HepG2 (cell line): ENCODE measurements around the gene CACNA1D. TPM values are rescaled to one million over a fixed set of nuclear protein-coding genes. Genes with fewer than 3 reads are reported as not detected.

Source experiments
- ATAC-seq: fragments of 200-7000 bp; cut with Tn5 transposase; 3 replicates; pipeline ENCODE4 v1.9.1; 2020; ENCODE audit warnings: mild to moderate bottlenecking, moderate library complexity
- BruUV-seq: library from RNA; stranded (reverse); fragments of 400-500 nt; replicated peaks from 2 replicates; lab custom pipeline; 2021; lab: Mats Ljungman, UMichigan
- CTCF ChIA-PET: fragments of 300-600 bp; formaldehyde crosslinking; extraction: SDS; loops from one replicate; lab custom pipeline; 2021; ENCODE audit warnings: low total read pairs, inconsistent platforms, low intra/inter-chr PET ratio; lab: Yijun Ruan, JAX
- POLR2A ChIA-PET: fragments of 350-600 bp; sonication (Branson Sonifier 250); formaldehyde crosslinking; loops from one replicate; lab custom pipeline; 2020; ENCODE audit warnings: antibody characterized with exemption, inconsistent platforms; lab: Yijun Ruan, JAX
- DNase-seq: peaks from one replicate; pipeline ENCODE4 v3.0.0-alpha.2; 2015; ENCODE audit warnings: low spot score
- FAIRE-seq: peaks from 3 replicates; lab custom pipeline; 2011; peaks lifted over from hg19 to GRCh38; lab: Jason Lieb, UNC
- H2AFZ ChIP-seq: one replicate; pipeline ENCODE4 v1.6.1; 2011; ENCODE audit warnings: low read length, inconsistent platforms
- H3K27ac ChIP-seq: fragments of 300-600 bp; 3 replicates; pipeline ENCODE4 v1.8.0; 2011; ENCODE audit warnings: mixed run types, mild to moderate bottlenecking, mixed read lengths, low read length, inconsistent platforms; ENCODE audit not compliant: insufficient read depth; ENCODE audit errors: extremely low read length
- H3K27me3 ChIP-seq, 2 experiments: fragments of 200-600 bp in 1 of 2; 2 replicates in 1 of 2; 3 replicates in 1 of 2; pipeline versions ENCODE4 v1.6.0 to v1.8.0; 2011; ENCODE audit warnings: low read length in 2 of 2, mild to moderate bottlenecking in 2 of 2, moderate library complexity in 2 of 2, inconsistent platforms in 1 of 2; ENCODE audit not compliant: insufficient read depth in 2 of 2, control insufficient read depth in 1 of 2
- H3K36me3 ChIP-seq, 2 experiments: fragments of 200-600 bp in 1 of 2; replicated peaks in 1 of 2; 2 replicates in 1 of 2; 3 replicates in 1 of 2; pipeline versions ENCODE4 v1.5.1 to v1.8.0; 2011; ENCODE audit warnings: low read length in 2 of 2, inconsistent platforms in 1 of 2; ENCODE audit not compliant: insufficient read depth in 2 of 2, control insufficient read depth in 1 of 2
- H3K4me1 ChIP-seq: 2 replicates; pipeline ENCODE4 v1.5.1; 2012; ENCODE audit warnings: low read length, inconsistent platforms; ENCODE audit not compliant: insufficient read depth
- H3K4me2 ChIP-seq: 2 replicates; pipeline ENCODE4 v1.6.0; 2011; ENCODE audit warnings: low read depth, low read length, inconsistent platforms
- H3K4me3 ChIP-seq, 3 experiments: fragments of 200-600 bp in 1 of 3; sonication (generic), shearing (Covaris generic) in 1 of 3; replicated peaks in 1 of 3; 2 replicates each; pipeline ENCODE4 v1.5.1; 2011 to 2016; ENCODE audit warnings: low read length in 3 of 3, inconsistent platforms in 2 of 3, low read depth in 2 of 3, mild to moderate bottlenecking in 2 of 3, control low read depth in 1 of 3, mixed read lengths in 1 of 3; ENCODE audit not compliant: insufficient read depth in 1 of 3
- H3K79me2 ChIP-seq: one replicate; pipeline ENCODE4 v1.6.1; 2011; ENCODE audit warnings: low read length, inconsistent platforms; ENCODE audit not compliant: insufficient read depth
- H3K9ac ChIP-seq: 2 replicates; pipeline ENCODE4 v1.6.0; 2011; ENCODE audit warnings: mild to moderate bottlenecking, low read depth, low read length, inconsistent platforms; ENCODE audit not compliant: insufficient read depth
- H3K9me3 ChIP-seq: 2 replicates; pipeline ENCODE4 v1.5.1; 2012; ENCODE audit warnings: mild to moderate bottlenecking, low read length
- H4K20me1 ChIP-seq: 2 replicates; pipeline ENCODE4 v1.6.0; 2011; ENCODE audit warnings: inconsistent platforms, mild to moderate bottlenecking, low read length, moderate library complexity; ENCODE audit not compliant: insufficient read depth
- ATF1 ChIP-seq: IDR thresholded peaks from 2 replicates; pipeline ENCODE4 v1.6.1; 2016; ENCODE audit warnings: mild to moderate bottlenecking, control low read depth
- ATF4 ChIP-seq, 2 experiments: fragments of 450-650 bp in 1 of 2; sonication (generic) in 1 of 2; formaldehyde crosslinking; IDR thresholded peaks; 2 replicates each; pipeline versions ENCODE4 v1.5.0 to v1.8.0; 2020 to 2022; ENCODE audit warnings: mild to moderate bottlenecking in 1 of 2, missing genetic modification reagents in 1 of 2
- CERS6 ChIP-seq: sonication (generic); formaldehyde crosslinking; IDR thresholded peaks from 2 replicates; pipeline ENCODE4 v1.5.0; 2020; ENCODE audit warnings: missing genetic modification reagents
- FOXA3 ChIP-seq: IDR thresholded peaks from 2 replicates; pipeline ENCODE4 v1.6.1; 2016; ENCODE audit warnings: missing genetic modification reagents, missing compliant biosample characterization
- GATA4 ChIP-seq: sonication (generic); IDR thresholded peaks from 2 replicates; pipeline ENCODE4 v1.6.1; 2016; ENCODE audit warnings: antibody characterized with exemption, low read depth, borderline replicate concordance
- HCFC1 ChIP-seq: fragments of 150-350 bp; IDR thresholded peaks from 2 replicates; pipeline ENCODE4 v1.6.1; 2014; ENCODE audit warnings: low read depth, low read length
- HIC2 ChIP-seq: sonication (generic); formaldehyde crosslinking; IDR thresholded peaks from 2 replicates; pipeline ENCODE4 v1.9.0; 2022; ENCODE audit warnings: low read depth, missing genetic modification reagents
- MED1 ChIP-seq: sonication (generic); formaldehyde crosslinking; IDR thresholded peaks from 2 replicates; pipeline ENCODE4 v1.4.0; 2020; ENCODE audit warnings: missing genetic modification reagents
- THAP9 ChIP-seq: sonication (generic); formaldehyde crosslinking; IDR thresholded peaks from 2 replicates; pipeline ENCODE4; 2020; ENCODE audit warnings: missing genetic modification reagents, mild to moderate bottlenecking, borderline replicate concordance
- U2AF1 ChIP-seq: fragments of 200-400 bp; formaldehyde crosslinking; optimal IDR thresholded peaks from 2 replicates; pipeline ENCODE3; 2017; ENCODE audit warnings: mild to moderate bottlenecking, low read depth, low read length
- ZBTB21 ChIP-seq: sonication (generic); formaldehyde crosslinking; IDR thresholded peaks from 2 replicates; pipeline ENCODE4 v1.4.0; 2020; ENCODE audit warnings: missing genetic modification reagents
- ZMYM2 ChIP-seq: sonication (generic); formaldehyde crosslinking; IDR thresholded peaks from 2 replicates; pipeline ENCODE4 v1.8.0; 2022; ENCODE audit warnings: mild to moderate bottlenecking, missing genetic modification reagents
- ZNF670 ChIP-seq: sonication (generic); formaldehyde crosslinking; IDR thresholded peaks from 2 replicates; pipeline ENCODE4 v1.8.0; 2022; ENCODE audit warnings: mild to moderate bottlenecking, missing genetic modification reagents, borderline replicate concordance
- ZNF782 ChIP-seq: sonication (generic); formaldehyde crosslinking; IDR thresholded peaks from 2 replicates; pipeline ENCODE4 v1.4.0; 2020; ENCODE audit warnings: missing genetic modification reagents, mild to moderate bottlenecking, borderline replicate concordance
- WGBS: methylation state at CpG from one replicate; pipeline ENCODE4 v1.1.6; 2017; ENCODE audit warnings: low lambda C conversion rate; 5-methylcytosine and 5-hydroxymethylcytosine counted together
- in situ Hi-C: cut with HindIII; loops from 2 replicates; pipeline ENCODE4 v1.10.0; 2017; ENCODE audit warnings: low pct_unique_long_range_greater_than_20kb; ENCODE audit not compliant: extremely low pct_ligation_motif_present
- intact Hi-C: fragments of 100-400 bp; cut with micrococcal nuclease; formaldehyde crosslinking; loops from one replicate; pipeline ENCODE4 v1.10.0; 2022; ENCODE audit not compliant: unreplicated experiment
- polyA plus RNA-seq, 8 experiments: library from polyadenylated mRNA; depleted of rRNA in 3 of 8; stranded (reverse) in 7 of 8; unstranded in 1 of 8; fragments of >200 nt; fragmentation: Illumina TruSeq in 4 of 8; extraction: Trizol in 4 of 8; gene quantifications; 2 replicates each; pipeline versions ENCODE4 v1.2.1 to v1.2.3, GENCODE V29; 2011 to 2016; ENCODE audit warnings: low read depth in 4 of 8, missing spikeins in 1 of 8, mixed read lengths in 1 of 8; ENCODE audit not compliant: insufficient read depth in 1 of 8
- total RNA-seq, 5 experiments: library from RNA; depleted of rRNA; stranded (reverse); fragments of >200 nt; fragmentation: Illumina TruSeq; extraction: Trizol; gene quantifications; 2 replicates each; pipeline ENCODE4 v1.2.3, GENCODE V29; 2016; ENCODE audit warnings: low read depth in 1 of 5

CACNA1D gene
- total and polyA plus RNA-seq, 2 of the 13 experiments (the other 11 are each of a cell fraction or from before 2014, with no cell fraction given), result 0.26 to 0.38 TPM

GRCh38 chr3:53554559-53555067 lies 60.2 kb downstream of the CACNA1D start (continued):
- TF ChIP-seq FOXA3 (CRISPR knock-in tag) (no peak), ATF4 (CRISPR knock-in tag; IDR thresholded peaks at IDR 0.05) (no peak), U2AF1 (no peak), GATA4 (no peak), ATF1 (CRISPR knock-in tag) (no peak)

GRCh38 chr3:53555068-53555588 lies 60.7 kb downstream of the CACNA1D start:
- DNase-seq, result no peak
- H3K9me3 ChIP-seq, result no peaks in the 10 kb centered on the region
- TF ChIP-seq ZBTB21 (CRISPR knock-in tag) (no peak), ZMYM2 (no peak), HCFC1 (no peak), THAP9 (CRISPR knock-in tag) (no peak), CERS6 (CRISPR knock-in tag) (no peak), ZNF670 (CRISPR knock-in tag) (no peak), ZNF782 (CRISPR knock-in tag) (no peak), MED1 (CRISPR knock-in tag) (no peak), HIC2 (no peak)
- no peak overlapping the region for H3K4me2 ChIP-seq
- no peak overlapping the region for H2AFZ ChIP-seq
- WGBS, result 59% methylated on average over 4 of the region's 4 CpGs
- intact Hi-C loops (no loop called here), in situ Hi-C loops (no loop called here)
- H3K9ac ChIP-seq, result no peak overlapping the region
- ChIA-PET POLR2A (no interaction called here), CTCF (no interaction called here)
- no peak overlapping the region for H3K4me3 ChIP-seq
- no peak overlapping the region for H3K27ac ChIP-seq
- H4K20me1 ChIP-seq, result no peaks in the 10 kb centered on the region
- no peak for ATAC-seq
- no peak for FAIRE-seq
- peaks cover 0 to 1% of the 10 kb centered on the region in 2 experiments; a peak in 1 of 5 replicates for H3K27me3 ChIP-seq
- H3K4me1 ChIP-seq, result no peaks in the 10 kb centered on the region
- BruUV-seq, result no TSS peak
- no peaks in the 10 kb centered on the region for H3K79me2 ChIP-seq
- no peaks in the 10 kb centered on the region for H3K36me3 ChIP-seq
